G401 (cell line): Measurements from ENCODE around the gene PID1. TPM values are rescaled to one million over a fixed set of nuclear protein-coding genes. Genes with fewer than 3 reads are reported as not detected.

ENCODE experiments used
- DNase-seq: peaks from one replicate; pipeline ENCODE4 v3.0.0-alpha.2; 2015; ENCODE audit warnings: low spot score
- in situ Hi-C: cut with HindIII; loops from 2 replicates; pipeline ENCODE4 v1.10.0; 2016; ENCODE audit warnings: low sequenced_read_pairs, mixed read lengths
- total RNA-seq: library from RNA; depleted of rRNA; stranded (reverse); fragments of >200 nt; shearing (Covaris generic); gene quantifications from 2 replicates; pipeline ENCODE4 v1.2.3, GENCODE V29; 2014

Gene PID1
- total RNA-seq, 1 experiment from 2014 or later: not detected

GRCh38 chr2:229176136-229176535, 95.0 kb downstream of the PID1 start:
- in situ Hi-C loops: no loop called here
- no peak for DNase-seq

DNA sequence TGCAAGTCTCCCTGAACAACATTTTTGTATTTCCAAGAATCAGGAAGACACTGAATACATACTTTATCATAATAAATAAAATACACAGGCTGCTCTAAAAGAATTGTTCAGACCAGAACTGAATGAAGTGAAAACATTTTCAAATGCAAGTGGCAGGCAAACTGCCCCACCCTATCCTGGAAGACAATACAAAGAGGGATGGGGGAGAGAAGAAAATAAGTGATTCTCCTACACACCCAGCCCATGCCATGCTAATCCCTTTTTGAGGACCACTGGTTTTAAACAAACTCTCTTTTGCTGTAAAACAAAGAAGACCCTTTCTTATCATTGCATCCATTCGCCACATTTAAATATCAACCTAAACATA, 95.6 kb downstream of the PID1 start:
- in situ Hi-C loops: no loop called here
- no peak for DNase-seq

GRCh38 chr2:229174794-229175496, 96.1 kb downstream of the PID1 start:
- DNase-seq: no peak
- in situ Hi-C loops: no loop called here

- DNase-seq: no peak
- in situ Hi-C loops: no loop called here
These were observed 97.2 kb downstream of the PID1 start for GRCh38 chr2:229173825-229174359.

DNA sequence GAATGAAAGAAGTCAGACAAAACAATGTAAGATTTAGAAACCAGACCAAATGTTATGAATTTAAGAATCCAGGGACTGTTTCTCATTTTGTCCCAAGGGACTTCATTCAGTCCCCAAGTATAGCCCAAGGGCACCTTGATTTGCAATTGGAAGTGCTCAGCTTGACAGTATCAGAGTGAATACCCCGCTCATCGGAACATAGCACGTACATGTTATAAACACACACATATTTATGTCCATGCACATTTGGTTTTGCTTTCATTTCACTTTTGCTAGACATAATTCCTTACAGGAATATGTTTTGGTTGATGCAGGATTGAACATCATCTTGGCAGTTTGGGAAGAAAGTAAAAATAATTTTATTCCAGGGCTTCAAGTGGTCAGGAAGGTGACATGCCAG, 100.2 kb downstream of the PID1 start:
- in situ Hi-C loops: no loop called here
- no peak for DNase-seq

DNA sequence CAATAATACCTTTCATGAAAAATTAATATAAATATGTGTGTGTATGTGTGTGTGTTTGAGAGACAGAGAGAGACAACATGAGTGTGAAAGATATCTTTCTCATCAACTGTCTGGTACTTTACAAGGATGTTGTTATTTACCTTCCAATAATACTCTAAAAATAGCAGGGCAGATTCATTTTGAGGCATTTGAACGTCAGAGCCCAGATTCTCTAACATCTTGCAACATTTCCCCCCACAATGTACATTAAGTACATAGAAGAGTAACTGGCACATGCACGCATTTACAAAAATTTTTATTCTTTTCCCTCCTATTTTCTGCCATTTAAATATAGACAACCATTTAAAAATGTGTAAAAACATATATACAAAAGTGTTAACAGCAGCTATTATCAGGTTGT, 100.9 kb downstream of the PID1 start:
- in situ Hi-C loops: no loop called here
- DNase-seq: no peak

DNA sequence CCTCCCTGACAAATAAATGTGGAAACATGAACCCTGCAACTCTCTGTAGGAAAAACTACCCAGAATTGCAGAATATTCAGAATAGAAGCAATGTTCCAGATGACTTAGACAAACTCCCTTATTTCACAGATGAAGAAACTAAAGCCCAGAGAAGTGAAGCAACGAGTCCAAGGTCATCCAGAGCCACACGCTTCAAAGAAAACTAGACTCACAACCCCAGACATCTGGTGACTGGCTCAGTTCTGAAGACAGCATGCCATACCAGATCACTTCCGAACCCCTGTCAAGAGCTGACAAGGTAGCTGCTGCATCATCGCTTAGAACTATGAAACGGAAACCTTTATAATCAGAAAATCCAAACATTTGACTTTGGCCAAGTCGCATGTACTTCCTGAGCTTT, 101.3 kb downstream of the PID1 start:
- no peak for DNase-seq
- in situ Hi-C loops: no loop called here

- no peak for DNase-seq
- in situ Hi-C loops: no loop called here
These were observed 106.4 kb downstream of the PID1 start for GRCh38 chr2:229164545-229165249.

GRCh38 chr2:229163893-229164292, 107.2 kb downstream of the PID1 start:
- in situ Hi-C loops: no loop called here
- DNase-seq: no peak

- in situ Hi-C loops: no loop called here
- DNase-seq: no peak
These were observed 109.1 kb downstream of the PID1 start for GRCh38 chr2:229162015-229162414.

- no peak for DNase-seq
- in situ Hi-C loops: no loop called here
These were observed 110.1 kb downstream of the PID1 start for GRCh38 chr2:229160984-229161383.

DNA sequence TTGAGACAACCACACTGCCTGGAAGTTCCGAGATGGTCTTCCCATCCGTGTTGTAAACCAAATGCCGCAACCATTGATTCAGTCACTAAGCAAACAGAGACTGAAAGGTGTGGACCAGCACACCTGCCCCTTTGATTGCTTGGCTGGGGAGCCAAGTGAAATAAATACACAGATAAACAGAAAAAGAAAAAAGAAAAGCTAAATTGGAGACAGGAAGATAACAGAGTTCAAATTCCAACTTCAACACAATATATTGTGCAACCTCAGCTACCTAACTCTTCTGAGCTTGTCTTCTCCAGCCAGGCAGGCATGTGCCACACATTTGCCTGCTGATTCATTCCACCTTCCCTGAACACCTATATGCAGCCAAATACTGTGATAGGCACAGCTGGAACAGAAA, 110.9 kb downstream of the PID1 start:
- no peak for DNase-seq
- in situ Hi-C loops: no loop called here

DNA sequence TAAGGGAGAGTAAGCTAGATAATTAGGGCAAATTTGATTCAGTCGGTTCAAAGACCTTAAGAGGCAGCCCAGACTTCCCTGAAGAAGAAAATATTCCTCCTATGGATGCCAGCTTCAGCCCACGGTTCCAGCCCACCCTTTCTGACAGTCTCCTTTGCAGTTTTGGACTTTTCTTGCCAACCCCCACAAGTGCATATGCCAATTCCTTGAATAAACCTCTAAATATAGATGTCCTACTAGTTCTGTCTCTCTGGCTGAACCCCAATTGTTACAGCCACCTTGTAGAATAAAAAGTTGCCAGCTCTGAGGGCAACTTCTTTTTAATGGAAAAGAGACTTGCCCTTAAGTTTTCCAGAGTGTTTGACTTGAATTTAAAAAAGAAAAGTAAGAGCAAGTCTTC, 111.7 kb downstream of the PID1 start:
- DNase-seq: no peak
- in situ Hi-C loops: no loop called here

- in situ Hi-C loops: no loop called here
- no peak for DNase-seq
These were observed 116.7 kb downstream of the PID1 start for GRCh38 chr2:229154381-229154780.

GRCh38 chr2:229153951-229154350, 117.1 kb downstream of the PID1 start:
- in situ Hi-C loops: no loop called here
- DNase-seq: no peak

DNA sequence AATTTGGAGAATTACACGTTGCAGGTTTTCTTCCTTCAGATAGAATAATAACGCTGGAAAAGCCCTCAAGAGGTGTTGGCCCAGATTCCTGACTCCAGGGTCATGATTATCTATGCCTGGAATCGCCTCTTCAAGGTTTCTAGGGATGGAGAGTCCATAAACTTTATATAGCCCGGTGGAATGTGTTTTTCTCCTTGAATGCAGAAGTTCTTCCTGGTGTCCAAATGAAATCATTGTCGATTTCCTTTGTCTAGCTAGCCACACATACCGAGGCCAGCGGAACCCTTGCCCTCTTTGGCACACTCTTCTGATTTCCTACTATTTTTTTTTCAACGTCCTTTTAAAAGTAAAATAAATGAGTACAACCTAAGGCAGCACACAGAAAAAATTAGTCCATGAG, 117.8 kb downstream of the PID1 start:
- in situ Hi-C loops: no loop called here
- no peak for DNase-seq

GRCh38 chr2:229152674-229153073, 118.4 kb downstream of the PID1 start:
- in situ Hi-C loops: no loop called here
- DNase-seq: no peak

DNA sequence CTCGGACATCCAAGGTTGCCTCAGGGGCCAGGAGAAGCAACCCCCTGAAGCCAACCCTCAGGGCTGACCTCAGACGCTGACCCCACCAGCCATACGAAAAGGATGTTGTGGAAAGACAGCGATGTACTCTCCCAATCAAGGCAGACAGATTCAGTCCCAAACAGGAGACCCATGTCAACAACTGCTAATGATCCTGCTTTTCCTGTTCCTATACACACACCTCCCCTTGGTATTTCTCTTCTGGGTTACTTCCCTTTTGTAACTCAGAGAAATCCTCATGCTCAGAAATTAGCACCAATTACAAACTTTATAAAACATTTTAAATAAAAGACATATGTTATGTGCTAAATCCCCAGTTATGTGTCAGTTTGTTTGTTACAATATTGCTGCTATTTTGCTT, 120.8 kb downstream of the PID1 start:
- DNase-seq: no peak
- in situ Hi-C loops: no loop called here

GRCh38 chr2:229141424-229142025, 129.6 kb downstream of the PID1 start:
- in situ Hi-C loops: no loop called here
- no peak for DNase-seq

DNA sequence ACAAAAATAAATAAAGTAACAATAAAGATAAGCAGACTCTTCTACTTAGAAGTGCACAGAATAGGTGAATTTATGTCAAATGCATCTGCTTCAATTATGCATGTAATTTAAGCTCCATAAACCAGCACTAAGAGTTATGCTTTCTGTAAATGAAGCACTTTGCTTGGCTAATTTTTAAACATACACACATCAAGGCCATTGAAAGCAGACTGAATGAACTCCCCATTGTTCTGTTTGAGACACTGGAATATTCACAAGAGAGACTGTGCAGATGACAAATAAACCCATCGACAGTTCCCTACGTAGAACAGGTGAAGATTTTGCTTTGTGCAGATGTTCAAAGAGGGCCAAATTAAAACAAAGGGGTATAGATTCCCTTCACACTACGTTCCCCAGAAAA, 133.4 kb downstream of the PID1 start:
- in situ Hi-C loops: no loop called here
- DNase-seq: no peak
